Right atrium auricular region (tissue), 2 donors: ENCODE results near the gene DCBLD2. TPM values are rescaled to one million over a fixed set of nuclear protein-coding genes. Genes with fewer than 3 reads are reported as not detected.

Experiments
- DNase-seq: peaks from one replicate; pipeline ENCODE4 v3.0.0-alpha.2; 2019; ENCODE audit warnings: low spot score
- H3K27ac ChIP-seq, 2 donors: fragments of 200-600 bp; sonication (generic); 1 replicate in 1 of 2; 2 replicates in 1 of 2; pipeline ENCODE4 v1.5.1; 2016 to 2019
- H3K27me3 ChIP-seq, 2 donors: fragments of 200-600 bp; sonication (generic); one replicate each; pipeline versions ENCODE4 v1.5.1 to v1.6.0; 2017 to 2019
- H3K36me3 ChIP-seq: fragments of 200-600 bp; sonication (generic); one replicate; pipeline ENCODE4 v1.5.1; 2016
- H3K4me1 ChIP-seq, 2 donors: fragments of 200-600 bp; sonication (generic); one replicate each; pipeline versions ENCODE4 v1.5.1 to v1.6.0; 2017 to 2019
- H3K4me3 ChIP-seq, 2 donors: fragments of 200-600 bp; sonication (generic); 1 replicate in 1 of 2; 2 replicates in 1 of 2; pipeline ENCODE4 v1.5.1; 2017 to 2019; ENCODE audit warnings: mild to moderate bottlenecking in 1 of 2, moderate library complexity in 1 of 2
- H3K9me3 ChIP-seq, 2 donors: fragments of 200-600 bp; sonication (generic); one replicate each; pipeline ENCODE4 v1.5.1; 2019
- CTCF ChIP-seq, 2 donors: fragments of 200-600 bp; sonication (generic); IDR thresholded peaks; one replicate each; pipeline ENCODE4 v1.5.1; 2019; ENCODE audit warnings: antibody characterized with exemption in 2 of 2
- total RNA-seq, 2 donors: library from RNA; depleted of rRNA; stranded (reverse); fragments of >200 nt; gene quantifications; one replicate each; pipeline ENCODE4 v1.1.0, GENCODE V29; 2016

The DCBLD2 gene
- total RNA-seq, 2 donors from 2014 or later = 34.3 to 55.8 TPM

GRCh38 chr3:98784042-98784441 is 117.5 kb downstream of the DCBLD2 start:
- Histone ChIP-seq H3K27ac (peak overlapping the region in 1 of 2 donors; percentile 56), H3K4me3 (no peak overlapping the region), H3K4me1 (peaks cover 0 to 53% of the 10 kb centered on the region in 2 donors), H3K9me3 (no peaks in the 10 kb centered on the region), H3K27me3 (no peaks in the 10 kb centered on the region), H3K36me3 (no peaks in the 10 kb centered on the region)
- TF ChIP-seq CTCF (IDR thresholded peaks at IDR 0.05) = no peak
- no peak for DNase-seq

- Histone ChIP-seq H3K9me3 (no peaks in the 10 kb centered on the region), H3K4me1 (peaks cover 0 to 52% of the 10 kb centered on the region in 2 donors), H3K36me3 (no peaks in the 10 kb centered on the region), H3K4me3 (no peak overlapping the region), H3K27ac (no peak overlapping the region), H3K27me3 (no peaks in the 10 kb centered on the region)
- no peak for DNase-seq
- no peak for TF ChIP-seq CTCF (IDR thresholded peaks at IDR 0.05)
Observed at GRCh38 chr3:98782824-98783500, 118.5 kb downstream of the DCBLD2 start.

GRCh38 chr3:98780343-98780742 is 121.2 kb downstream of the DCBLD2 start:
- no peak for TF ChIP-seq CTCF (IDR thresholded peaks at IDR 0.05)
- no peak for DNase-seq
- H3K4me1 ChIP-seq = peaks cover 0 to 54% of the 10 kb centered on the region in 2 donors
- H3K9me3 ChIP-seq = no peaks in the 10 kb centered on the region
- no peak overlapping the region for H3K27ac ChIP-seq
- H3K27me3 ChIP-seq = no peaks in the 10 kb centered on the region
- no peaks in the 10 kb centered on the region for H3K36me3 ChIP-seq
- H3K4me3 ChIP-seq = no peak overlapping the region

GRCh38 chr3:98779541-98780335 is 121.8 kb downstream of the DCBLD2 start:
- TF ChIP-seq CTCF (IDR thresholded peaks at IDR 0.05) = no peak
- Histone ChIP-seq H3K4me3 (no peak overlapping the region), H3K4me1 (peaks cover 0 to 48% of the 10 kb centered on the region in 2 donors), H3K27me3 (no peaks in the 10 kb centered on the region), H3K9me3 (no peaks in the 10 kb centered on the region), H3K36me3 (no peaks in the 10 kb centered on the region), H3K27ac (peak overlapping the region in 1 of 2 donors; percentile 43)
- DNase-seq = no peak

- DNase-seq = no peak
Observed at GRCh38 chr3:98778852-98779413, 122.6 kb downstream of the DCBLD2 start.

More at GRCh38 chr3:98778852-98779413, 122.6 kb downstream of the DCBLD2 start:
- Histone ChIP-seq H3K27me3 (no peaks in the 10 kb centered on the region), H3K27ac (peak overlapping the region; percentile 15 to 54), H3K36me3 (no peaks in the 10 kb centered on the region), H3K9me3 (no peaks in the 10 kb centered on the region), H3K4me1 (peaks cover 0 to 41% of the 10 kb centered on the region in 2 donors), H3K4me3 (no peak overlapping the region)
- TF ChIP-seq CTCF (IDR thresholded peaks at IDR 0.05) = no peak
